ENCODE data around the gene S1PR3. TPM values are rescaled to one million over a fixed set of nuclear protein-coding genes. Genes with fewer than 3 reads are reported as not detected.

Gene S1PR3
- total RNA-seq, 2 experiments from 2014 or later, result 0.31 to 0.33 TPM

GRCh38 chr9:88996921-88997235 lies 5.6 kb downstream of the S1PR3 start:
- Mint-ChIP-seq H3K9me3 (no peaks in the 10 kb centered on the region), H3K27me3 (peaks cover 51% of the 10 kb centered on the region), H3K4me1 (ENCODE audit: low read depth) (peaks cover 12% of the 10 kb centered on the region), H3K27ac (no peak overlapping the region), H3K36me3 (ENCODE audit: low read depth) (no peaks in the 10 kb centered on the region), H3K4me3 (no peak overlapping the region)
- Histone ChIP-seq H3K9me3 (ENCODE audit: control insufficient read depth in 1 of 2, insufficient read depth in 1 of 2, low read length in 2 of 2) (peaks cover 0 to 5% of the 10 kb centered on the region in 2 experiments), H3K4me3 (ENCODE audit: low read length) (no peak overlapping the region), H3K4me1 (ENCODE audit: insufficient read depth, low read length) (peaks cover 8% of the 10 kb centered on the region), H3K27ac (ENCODE audit: low read depth in 1 of 2, low read length in 2 of 2) (no peak overlapping the region), H3K27me3 (ENCODE audit: control insufficient read depth in 1 of 2, insufficient read depth in 2 of 2, low read length in 2 of 2) (peaks cover 24 to 49% of the 10 kb centered on the region in 2 experiments), H3K36me3 (ENCODE audit: insufficient read depth, low read length) (no peaks in the 10 kb centered on the region)
- CTCF ChIA-PET, result no interaction called here
- DNase-seq (no peak), ATAC-seq (ENCODE audit: poor library complexity) (no peak)
- no peak for TF ChIP-seq CTCF (IDR thresholded peaks at IDR 0.05)
- POLR2A ChIA-PET, result no interaction called here
- intact Hi-C loops (cut with DNase I, micrococcal nuclease), result no loop called here

GRCh38 chr9:88997646-88998045 lies 6.4 kb downstream of the S1PR3 start:
- ATAC-seq (ENCODE audit: poor library complexity), result no peak
- peaks cover 21 to 41% of the 10 kb centered on the region in 2 experiments for H3K27me3 ChIP-seq (ENCODE audit: control insufficient read depth in 1 of 2, insufficient read depth in 2 of 2, low read length in 2 of 2)
- ChIA-PET CTCF (no interaction called here), POLR2A (no interaction called here)
- no peak overlapping the region for H3K27ac Mint-ChIP-seq
- H3K4me1 ChIP-seq (ENCODE audit: insufficient read depth, low read length), result peaks cover 7% of the 10 kb centered on the region
- TF ChIP-seq CTCF (IDR thresholded peaks at IDR 0.05), result no peak
- intact Hi-C loops (cut with DNase I, micrococcal nuclease), result no loop called here
- H3K9me3 Mint-ChIP-seq, result no peaks in the 10 kb centered on the region
- H3K4me3 ChIP-seq (ENCODE audit: low read length), result no peak overlapping the region
- H3K36me3 Mint-ChIP-seq (ENCODE audit: low read depth), result no peaks in the 10 kb centered on the region
- H3K27ac ChIP-seq (ENCODE audit: low read depth in 1 of 2, low read length in 2 of 2), result no peak overlapping the region
- H3K4me1 Mint-ChIP-seq (ENCODE audit: low read depth), result peaks cover 4% of the 10 kb centered on the region
- peaks cover 51% of the 10 kb centered on the region for H3K27me3 Mint-ChIP-seq
- DNase-seq, result no peak
- H3K4me3 Mint-ChIP-seq, result no peak overlapping the region
- no peaks in the 10 kb centered on the region for H3K36me3 ChIP-seq (ENCODE audit: insufficient read depth, low read length)
- peaks cover 0 to 5% of the 10 kb centered on the region in 2 experiments for H3K9me3 ChIP-seq (ENCODE audit: control insufficient read depth in 1 of 2, insufficient read depth in 1 of 2, low read length in 2 of 2)

GRCh38 chr9:88998503-88998902 lies 7.2 kb downstream of the S1PR3 start:
- no peaks in the 10 kb centered on the region for H3K36me3 Mint-ChIP-seq (ENCODE audit: low read depth)
- Histone ChIP-seq H3K9me3 (ENCODE audit: control insufficient read depth in 1 of 2, insufficient read depth in 1 of 2, low read length in 2 of 2) (peaks cover 0 to 5% of the 10 kb centered on the region in 2 experiments), H3K27ac (ENCODE audit: low read depth in 1 of 2, low read length in 2 of 2) (no peak overlapping the region), H3K36me3 (ENCODE audit: insufficient read depth, low read length) (no peaks in the 10 kb centered on the region), H3K27me3 (ENCODE audit: control insufficient read depth in 1 of 2, insufficient read depth in 2 of 2, low read length in 2 of 2) (peaks cover 18 to 33% of the 10 kb centered on the region in 2 experiments), H3K4me1 (ENCODE audit: insufficient read depth, low read length) (peaks cover 7% of the 10 kb centered on the region), H3K4me3 (ENCODE audit: low read length) (no peak overlapping the region)
- H3K4me1 Mint-ChIP-seq (ENCODE audit: low read depth), result no peaks in the 10 kb centered on the region
- ATAC-seq (ENCODE audit: poor library complexity), result no peak
- no peaks in the 10 kb centered on the region for H3K9me3 Mint-ChIP-seq
- ChIA-PET CTCF (no interaction called here), POLR2A (no interaction called here)
- H3K4me3 Mint-ChIP-seq, result no peak overlapping the region
- intact Hi-C loops (cut with DNase I, micrococcal nuclease), result no loop called here
- peaks cover 51% of the 10 kb centered on the region for H3K27me3 Mint-ChIP-seq
- no peak for DNase-seq
- no peak for TF ChIP-seq CTCF (IDR thresholded peaks at IDR 0.05)
- H3K27ac Mint-ChIP-seq, result no peak overlapping the region
